Fibroblast of lung (primary cell): ENCODE data around the gene RGS16. TPM values are rescaled to one million over a fixed set of nuclear protein-coding genes. Genes with fewer than 3 reads are reported as not detected.

Experiments used
- DNase-seq, 2 donors: peaks; one replicate each; pipeline versions ENCODE4 v3.0.0 to v3.0.0-alpha.2; 2010; ENCODE audit warnings: low read depth in 2 of 2
- H2AFZ ChIP-seq: 2 replicates; pipeline ENCODE4 v1.5.1; 2012; ENCODE audit warnings: low read length, control low read depth, inconsistent platforms
- H3K27ac ChIP-seq: 2 replicates; pipeline ENCODE4 v1.5.1; 2011; ENCODE audit warnings: low read length, control low read depth; ENCODE audit not compliant: insufficient read depth
- H3K27me3 ChIP-seq: 2 replicates; pipeline ENCODE4 v1.5.1; 2011; ENCODE audit warnings: mild to moderate bottlenecking, low read length; ENCODE audit not compliant: control insufficient read depth, insufficient read depth
- H3K36me3 ChIP-seq: 2 replicates; pipeline ENCODE4 v1.5.1; 2011; ENCODE audit warnings: low read length; ENCODE audit not compliant: control insufficient read depth, insufficient read depth
- H3K4me1 ChIP-seq: 2 replicates; pipeline ENCODE4 v1.5.1; 2011; ENCODE audit warnings: low read length; ENCODE audit not compliant: control insufficient read depth, insufficient read depth; ENCODE audit errors: extremely low read depth
- H3K4me2 ChIP-seq: 2 replicates; pipeline ENCODE4 v1.5.1; 2011; ENCODE audit warnings: low read length, control low read depth; ENCODE audit not compliant: insufficient read depth; ENCODE audit errors: extremely low read depth
- H3K4me3 ChIP-seq, 4 experiments: fragments of 200-600 bp in 1 of 4; sonication (generic) in 1 of 4; replicated peaks in 1 of 4; 2 replicates each; pipeline ENCODE4 v1.5.1; 2011 to 2016; ENCODE audit warnings: low read length in 4 of 4, low read depth in 3 of 4, mild to moderate bottlenecking in 3 of 4, control low read depth in 2 of 4, inconsistent platforms in 1 of 4, mixed read lengths in 1 of 4; ENCODE audit not compliant: insufficient read depth in 1 of 4; ENCODE audit errors: control extremely low read depth in 1 of 4
- H3K79me2 ChIP-seq: 2 replicates; pipeline ENCODE4 v1.5.1; 2012; ENCODE audit warnings: mild to moderate bottlenecking, low read length, inconsistent platforms; ENCODE audit not compliant: control insufficient read depth, insufficient read depth
- H3K9ac ChIP-seq: 2 replicates; pipeline ENCODE4 v1.5.1; 2011; ENCODE audit warnings: mild to moderate bottlenecking, low read length, control low read depth; ENCODE audit not compliant: insufficient read depth
- H3K9me3 ChIP-seq: 2 replicates; pipeline ENCODE4 v1.5.1; 2012; ENCODE audit warnings: low read depth, low read length; ENCODE audit not compliant: control insufficient read depth, insufficient read depth
- H4K20me1 ChIP-seq: 2 replicates; pipeline ENCODE4 v1.5.1; 2011; ENCODE audit warnings: low read length; ENCODE audit not compliant: control insufficient read depth, insufficient read depth; ENCODE audit errors: extremely low read depth
- CTCF ChIP-seq, 2 donors: IDR thresholded peaks in 1 of 2; conservative IDR thresholded peaks in 1 of 2; 1 replicate in 1 of 2; 2 replicates in 1 of 2; pipeline ENCODE4 v1.5.1; 2011 to 2012; ENCODE audit warnings: low read length in 2 of 2, control low read depth in 1 of 2, inconsistent platforms in 1 of 2, low read depth in 1 of 2, mild to moderate bottlenecking in 1 of 2
- EZH2 ChIP-seq: IDR thresholded peaks from 2 replicates; pipeline ENCODE4 v1.5.1; 2012; ENCODE audit warnings: low read length, control low read depth, mild to moderate bottlenecking; ENCODE audit errors: missing control alignments
- polyA plus RNA-seq, 2 donors: library from polyadenylated mRNA; depleted of rRNA in 1 of 2; stranded (reverse) in 1 of 2; unstranded in 1 of 2; fragments of >200 nt; gene quantifications; 2 replicates each; pipeline ENCODE4 v1.2.1, GENCODE V29; 2011 to 2012; ENCODE audit warnings: missing spikeins in 1 of 2
- total RNA-seq: library from RNA; depleted of rRNA; stranded (reverse); fragments of >200 nt; gene quantifications from 2 replicates; pipeline ENCODE4 v1.2.1, GENCODE V29; 2014

RGS16 gene
- total and polyA plus RNA-seq, 2 donors (not counting 1 experiment from before 2014, with no cell fraction given) = 0.17 to 0.33 TPM

GRCh38 chr1:182651339-182651724 lies 47.1 kb upstream of the RGS16 start:
- Histone ChIP-seq H3K4me1 (no peaks in the 10 kb centered on the region), H3K27me3 (no peaks in the 10 kb centered on the region), H3K79me2 (no peaks in the 10 kb centered on the region), H3K4me3 (no peak overlapping the region), H3K36me3 (no peaks in the 10 kb centered on the region), H4K20me1 (no peaks in the 10 kb centered on the region), H3K4me2 (no peak overlapping the region), H3K27ac (no peak overlapping the region), H3K9me3 (no peaks in the 10 kb centered on the region), H3K9ac (no peak overlapping the region), H2AFZ (no peak overlapping the region)
- TF ChIP-seq EZH2 (no peak), CTCF (conservative IDR thresholded peaks at IDR 0.05 in 1 of 2, IDR thresholded peaks at IDR 0.05 in 1 of 2; ENCODE audit: low read depth in 1 of 2, low read length in 2 of 2) (no peak)
- DNase-seq = no peak

- TF ChIP-seq EZH2 (no peak), CTCF (conservative IDR thresholded peaks at IDR 0.05 in 1 of 2, IDR thresholded peaks at IDR 0.05 in 1 of 2; ENCODE audit: low read depth in 1 of 2, low read length in 2 of 2) (no peak)
- Histone ChIP-seq H2AFZ (no peak overlapping the region), H3K27me3 (no peaks in the 10 kb centered on the region), H3K4me2 (no peak overlapping the region), H3K9ac (no peak overlapping the region), H3K36me3 (no peaks in the 10 kb centered on the region), H3K79me2 (no peaks in the 10 kb centered on the region), H3K4me1 (no peaks in the 10 kb centered on the region), H3K9me3 (no peaks in the 10 kb centered on the region), H4K20me1 (no peaks in the 10 kb centered on the region), H3K27ac (no peak overlapping the region), H3K4me3 (no peak overlapping the region)
- no peak for DNase-seq
These were observed 46.6 kb upstream of the RGS16 start for GRCh38 chr1:182650678-182651338.

- H3K79me2 ChIP-seq = no peaks in the 10 kb centered on the region
- TF ChIP-seq EZH2 = no peak
- TF ChIP-seq CTCF (conservative IDR thresholded peaks at IDR 0.05 in 1 of 2, IDR thresholded peaks at IDR 0.05 in 1 of 2; ENCODE audit: low read depth in 1 of 2, low read length in 2 of 2) = no peak
- H4K20me1 ChIP-seq = no peaks in the 10 kb centered on the region
- H3K9me3 ChIP-seq = no peaks in the 10 kb centered on the region
- H3K9ac ChIP-seq = no peak overlapping the region
- H3K4me1 ChIP-seq = no peaks in the 10 kb centered on the region
- DNase-seq = no peak
- H3K4me3 ChIP-seq = no peak overlapping the region
- H3K36me3 ChIP-seq = no peaks in the 10 kb centered on the region
- H2AFZ ChIP-seq = no peak overlapping the region
- H3K27ac ChIP-seq = no peak overlapping the region
- no peak overlapping the region for H3K4me2 ChIP-seq
- H3K27me3 ChIP-seq = no peaks in the 10 kb centered on the region
These were observed 44.9 kb upstream of the RGS16 start for GRCh38 chr1:182649041-182649440.
